ENCODE results near the gene ASIC2. TPM values are rescaled to one million over a fixed set of nuclear protein-coding genes. Genes with fewer than 3 reads are reported as not detected.

The ASIC2 gene
- total and polyA plus RNA-seq, 2 donors from 2014 or later = 0.60 to 2.9 TPM

DNA sequence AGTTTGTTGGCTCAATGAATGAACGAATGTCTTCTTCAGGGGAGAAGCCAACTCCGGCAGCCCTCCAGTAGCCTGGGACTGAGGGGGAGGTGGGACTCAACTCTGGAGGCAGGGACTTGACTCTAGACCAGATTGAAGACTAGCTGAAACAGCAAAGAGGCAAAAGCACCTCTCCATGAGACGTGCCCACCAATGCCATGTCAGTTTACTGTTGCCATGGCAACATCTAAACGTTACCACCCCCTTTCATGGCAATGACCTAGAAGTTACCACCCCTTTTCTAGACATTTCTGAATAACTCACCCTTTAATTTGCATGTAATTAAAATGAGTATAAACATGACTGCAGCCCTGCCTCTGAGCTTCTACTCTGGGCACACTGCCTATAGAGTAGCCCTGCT lies 91.8 kb downstream of the ASIC2 start:
- TF ChIP-seq, protein P1, sequence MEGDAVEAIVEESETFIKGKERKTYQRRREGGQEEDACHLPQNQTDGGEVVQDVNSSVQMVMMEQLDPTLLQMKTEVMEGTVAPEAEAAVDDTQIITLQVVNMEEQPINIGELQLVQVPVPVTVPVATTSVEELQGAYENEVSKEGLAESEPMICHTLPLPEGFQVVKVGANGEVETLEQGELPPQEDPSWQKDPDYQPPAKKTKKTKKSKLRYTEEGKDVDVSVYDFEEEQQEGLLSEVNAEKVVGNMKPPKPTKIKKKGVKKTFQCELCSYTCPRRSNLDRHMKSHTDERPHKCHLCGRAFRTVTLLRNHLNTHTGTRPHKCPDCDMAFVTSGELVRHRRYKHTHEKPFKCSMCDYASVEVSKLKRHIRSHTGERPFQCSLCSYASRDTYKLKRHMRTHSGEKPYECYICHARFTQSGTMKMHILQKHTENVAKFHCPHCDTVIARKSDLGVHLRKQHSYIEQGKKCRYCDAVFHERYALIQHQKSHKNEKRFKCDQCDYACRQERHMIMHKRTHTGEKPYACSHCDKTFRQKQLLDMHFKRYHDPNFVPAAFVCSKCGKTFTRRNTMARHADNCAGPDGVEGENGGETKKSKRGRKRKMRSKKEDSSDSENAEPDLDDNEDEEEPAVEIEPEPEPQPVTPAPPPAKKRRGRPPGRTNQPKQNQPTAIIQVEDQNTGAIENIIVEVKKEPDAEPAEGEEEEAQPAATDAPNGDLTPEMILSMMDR (IDR thresholded peaks at IDR 0.05; ENCODE audit: borderline replicate concordance, extremely low read depth, insufficient read depth) = no peak
- FAIRE-seq = no peak
- no peak overlapping the region for H3K9ac ChIP-seq (ENCODE audit: low read length in 3 of 3)

DNA sequence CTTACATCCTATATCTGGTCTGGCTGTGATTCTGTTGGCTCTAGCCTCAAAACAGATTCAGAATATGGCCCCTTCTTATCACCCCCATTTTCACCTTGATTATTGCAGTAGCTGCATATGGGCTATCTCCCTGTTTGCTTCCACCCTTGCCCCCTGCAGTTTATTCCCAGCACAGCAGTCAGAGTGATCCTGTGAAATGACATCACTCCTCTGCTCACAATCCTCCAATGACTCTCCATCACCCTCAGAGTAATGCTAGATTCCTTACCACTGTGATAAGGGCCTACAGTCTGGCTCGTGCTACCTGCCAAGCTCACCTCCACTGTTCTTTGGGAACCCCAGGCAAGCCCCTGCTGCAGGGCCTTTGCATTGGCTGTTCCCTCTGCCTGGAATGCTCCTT lies 92.5 kb downstream of the ASIC2 start:
- Histone ChIP-seq H3K9ac (ENCODE audit: low read length in 3 of 3) (no peak overlapping the region), H3K4me1 (ENCODE audit: control insufficient read depth in 2 of 3, insufficient read depth in 2 of 3, low read depth in 1 of 3, low read length in 3 of 3) (no peaks in the 10 kb centered on the region), H3K36me3 (ENCODE audit: control insufficient read depth in 2 of 3, insufficient read depth in 3 of 3, low read length in 3 of 3) (no peaks in the 10 kb centered on the region), H3K27ac (ENCODE audit: low read depth in 2 of 2, low read length in 2 of 2) (no peak overlapping the region), H3K9me3 (ENCODE audit: control insufficient read depth in 2 of 3, insufficient read depth in 1 of 3, low read length in 3 of 3) (no peaks in the 10 kb centered on the region), H3K4me3 (ENCODE audit: low read length in 3 of 3) (no peak overlapping the region), H3K27me3 (ENCODE audit: control insufficient read depth, insufficient read depth, low read length) (no peaks in the 10 kb centered on the region)
- FAIRE-seq = no peak
- intact Hi-C loops (cut with DNase I) = no loop called here
- no peak for DNase-seq
- TF ChIP-seq, protein P1 (IDR thresholded peaks at IDR 0.05; ENCODE audit: borderline replicate concordance, extremely low read depth, insufficient read depth) = no peak

More for the DNA sequence above, 91.8 kb downstream of the ASIC2 start:
- Histone ChIP-seq H3K9me3 (ENCODE audit: control insufficient read depth in 2 of 3, insufficient read depth in 1 of 3, low read length in 3 of 3) (no peaks in the 10 kb centered on the region), H3K36me3 (ENCODE audit: control insufficient read depth in 2 of 3, insufficient read depth in 3 of 3, low read length in 3 of 3) (no peaks in the 10 kb centered on the region), H3K4me1 (ENCODE audit: control insufficient read depth in 2 of 3, insufficient read depth in 2 of 3, low read depth in 1 of 3, low read length in 3 of 3) (no peaks in the 10 kb centered on the region), H3K4me3 (ENCODE audit: low read length in 3 of 3) (no peak overlapping the region), H3K27me3 (ENCODE audit: control insufficient read depth, insufficient read depth, low read length) (no peaks in the 10 kb centered on the region), H3K27ac (ENCODE audit: low read depth in 2 of 2, low read length in 2 of 2) (no peak overlapping the region)
- intact Hi-C loops (cut with DNase I) = no loop called here
- DNase-seq = no peak

DNA sequence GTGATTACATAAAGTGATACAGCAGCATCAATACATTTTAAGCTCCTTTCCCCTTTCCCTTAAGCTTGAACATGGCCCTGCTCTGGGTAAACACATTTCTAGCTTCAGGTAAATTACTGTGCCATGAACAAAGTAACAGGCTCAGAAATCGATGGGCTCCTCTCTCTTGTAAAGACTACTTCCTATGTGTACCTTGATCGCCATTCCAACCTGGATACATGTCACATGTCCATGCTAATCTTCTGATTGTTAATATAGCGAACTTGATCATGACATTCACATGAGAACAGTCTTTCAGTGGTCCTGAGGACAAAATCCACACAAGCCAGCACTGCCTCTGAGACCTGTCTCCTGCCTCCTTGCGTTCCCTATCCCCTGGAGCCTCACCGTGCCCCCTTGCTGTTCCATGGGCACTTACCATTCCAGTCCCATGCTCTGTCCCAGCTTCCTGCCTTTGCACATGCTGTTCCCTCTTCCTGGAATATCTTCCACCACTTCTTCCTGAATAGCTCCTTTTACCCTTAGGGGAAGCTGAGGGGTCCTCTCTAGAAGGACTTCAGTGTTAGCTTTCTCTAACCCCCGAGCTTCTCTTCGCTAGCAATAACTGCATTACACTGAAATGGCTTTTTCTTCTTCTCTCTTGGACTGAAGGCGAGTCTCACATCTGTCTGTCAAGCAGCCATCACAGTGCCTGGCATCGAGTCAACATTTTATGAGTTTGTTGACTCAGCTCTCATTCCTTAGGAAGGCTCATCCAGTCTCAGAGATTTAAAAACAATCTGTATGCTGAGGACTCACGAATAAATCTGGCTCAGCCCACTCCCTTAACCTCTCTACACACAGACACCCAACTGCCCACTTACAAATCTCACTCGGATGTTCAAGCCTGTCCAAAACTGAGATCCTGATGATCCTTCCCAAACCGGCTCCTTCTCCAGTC lies 93.3 kb downstream of the ASIC2 start:
- Histone ChIP-seq H3K36me3 (ENCODE audit: control insufficient read depth in 2 of 3, insufficient read depth in 3 of 3, low read length in 3 of 3) (no peaks in the 10 kb centered on the region), H3K9me3 (ENCODE audit: control insufficient read depth in 2 of 3, insufficient read depth in 1 of 3, low read length in 3 of 3) (no peaks in the 10 kb centered on the region), H3K4me1 (ENCODE audit: control insufficient read depth in 2 of 3, insufficient read depth in 2 of 3, low read depth in 1 of 3, low read length in 3 of 3) (no peaks in the 10 kb centered on the region), H3K9ac (ENCODE audit: low read length in 3 of 3) (no peak overlapping the region), H3K27ac (ENCODE audit: low read depth in 2 of 2, low read length in 2 of 2) (no peak overlapping the region), H3K27me3 (ENCODE audit: control insufficient read depth, insufficient read depth, low read length) (no peaks in the 10 kb centered on the region), H3K4me3 (ENCODE audit: low read length in 3 of 3) (no peak overlapping the region)
- DNase-seq (peak in 2 of 5 donors; percentile 26 to 59), FAIRE-seq (no peak)
- TF ChIP-seq, protein P1 (IDR thresholded peaks at IDR 0.05; ENCODE audit: borderline replicate concordance, extremely low read depth, insufficient read depth) = no peak
- intact Hi-C loops (cut with DNase I) = no loop called here

Data from kidney (tissue), 14 donors.